ENCODE results near the gene CATSPER4. TPM values are rescaled to one million over a fixed set of nuclear protein-coding genes. Genes with fewer than 3 reads are reported as not detected.
A peak's percentile ranks its signal among the peaks of the same experiment; 100 is the strongest.

The CATSPER4 gene
- total RNA-seq, 1 donor from 2014 or later = 0.04 TPM

GRCh38 chr1:26175346-26175745, 15.1 kb upstream of the CATSPER4 start:
- DNase-seq (ENCODE audit: low read depth) = no peak
- no peaks in the 10 kb centered on the region for H3K36me3 ChIP-seq (ENCODE audit: control insufficient read depth, insufficient read depth, low read length)
- TF ChIP-seq, protein P1, sequence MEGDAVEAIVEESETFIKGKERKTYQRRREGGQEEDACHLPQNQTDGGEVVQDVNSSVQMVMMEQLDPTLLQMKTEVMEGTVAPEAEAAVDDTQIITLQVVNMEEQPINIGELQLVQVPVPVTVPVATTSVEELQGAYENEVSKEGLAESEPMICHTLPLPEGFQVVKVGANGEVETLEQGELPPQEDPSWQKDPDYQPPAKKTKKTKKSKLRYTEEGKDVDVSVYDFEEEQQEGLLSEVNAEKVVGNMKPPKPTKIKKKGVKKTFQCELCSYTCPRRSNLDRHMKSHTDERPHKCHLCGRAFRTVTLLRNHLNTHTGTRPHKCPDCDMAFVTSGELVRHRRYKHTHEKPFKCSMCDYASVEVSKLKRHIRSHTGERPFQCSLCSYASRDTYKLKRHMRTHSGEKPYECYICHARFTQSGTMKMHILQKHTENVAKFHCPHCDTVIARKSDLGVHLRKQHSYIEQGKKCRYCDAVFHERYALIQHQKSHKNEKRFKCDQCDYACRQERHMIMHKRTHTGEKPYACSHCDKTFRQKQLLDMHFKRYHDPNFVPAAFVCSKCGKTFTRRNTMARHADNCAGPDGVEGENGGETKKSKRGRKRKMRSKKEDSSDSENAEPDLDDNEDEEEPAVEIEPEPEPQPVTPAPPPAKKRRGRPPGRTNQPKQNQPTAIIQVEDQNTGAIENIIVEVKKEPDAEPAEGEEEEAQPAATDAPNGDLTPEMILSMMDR (IDR thresholded peaks at IDR 0.05; ENCODE audit: insufficient read depth, low read length, poor library complexity, severe bottlenecking) = no peak
- H3K27me3 ChIP-seq (ENCODE audit: control insufficient read depth, insufficient read depth, low read length) = no peaks in the 10 kb centered on the region
- H3K4me3 ChIP-seq (ENCODE audit: low read depth, low read length) = no peak overlapping the region

DNA sequence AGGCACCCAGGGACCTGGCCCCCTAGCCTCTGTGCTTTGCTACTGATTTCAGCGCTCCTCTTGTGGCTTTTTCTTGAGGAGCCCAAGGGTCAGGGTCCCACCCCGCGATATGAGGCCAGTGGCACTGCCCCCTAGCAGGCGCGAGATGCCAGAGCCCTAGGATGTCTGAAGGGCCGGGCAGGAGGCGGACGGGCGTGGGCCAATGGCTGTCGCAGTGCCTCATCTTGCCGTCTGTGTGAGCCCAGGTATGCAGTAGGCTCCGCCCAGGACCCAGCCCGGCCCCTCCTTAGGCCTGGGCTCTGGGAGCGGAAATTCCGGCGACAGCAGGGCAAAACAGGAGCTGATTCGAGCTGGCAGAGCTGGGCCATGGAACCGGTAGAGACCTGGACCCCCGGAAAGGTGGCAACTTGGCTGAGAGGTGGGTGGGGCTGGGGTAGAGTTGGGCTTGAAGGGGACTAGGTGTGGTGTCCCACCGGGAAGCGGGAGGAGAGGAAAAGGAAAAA, 13.2 kb upstream of the CATSPER4 start, which contains the start of gene CNKSR1:
Gene CNKSR1 (plus strand): TSS at position 310 of the 503 bp plus-strand sequence. CDS start 57 bp downstream, at position 367.
- no peaks in the 10 kb centered on the region for H3K36me3 ChIP-seq (ENCODE audit: control insufficient read depth, insufficient read depth, low read length)
- DNase-seq (ENCODE audit: low read depth) = no peak
- peak within 1 kb of the TSS; percentile 35 for H3K4me3 ChIP-seq (ENCODE audit: low read depth, low read length)
- H3K27me3 ChIP-seq (ENCODE audit: control insufficient read depth, insufficient read depth, low read length) = no peaks in the 10 kb centered on the region
- TF ChIP-seq, protein P1 (IDR thresholded peaks at IDR 0.05; ENCODE audit: insufficient read depth, low read length, poor library complexity, severe bottlenecking) = peak; percentile 12

DNA sequence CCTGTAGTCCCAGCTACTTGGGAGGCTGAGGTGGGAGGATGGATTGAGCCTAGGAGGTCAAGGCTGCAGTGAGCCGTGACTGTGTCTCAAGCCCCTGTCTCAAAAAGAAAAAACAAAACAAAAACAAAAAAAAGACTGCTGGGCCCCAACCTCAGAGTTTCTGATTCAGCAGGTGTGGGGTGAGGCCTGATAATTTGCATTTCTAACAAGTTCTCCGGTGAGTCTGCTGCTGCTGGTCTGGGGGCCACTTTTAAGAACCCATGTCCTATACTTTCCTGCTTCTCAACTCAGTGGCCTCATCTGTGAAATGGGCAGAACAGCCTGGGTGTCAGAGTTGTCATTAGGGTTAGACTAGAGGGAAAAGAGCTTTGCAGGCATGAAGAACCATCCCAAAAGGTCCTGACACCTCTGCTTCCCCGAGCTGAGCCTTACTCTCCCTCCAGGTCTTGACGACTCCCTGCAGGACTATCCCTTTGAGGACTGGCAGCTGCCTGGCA, 10.3 kb upstream of the CATSPER4 start:
- no peaks in the 10 kb centered on the region for H3K36me3 ChIP-seq (ENCODE audit: control insufficient read depth, insufficient read depth, low read length)
- H3K4me3 ChIP-seq (ENCODE audit: low read depth, low read length) = no peak overlapping the region

GRCh38 chr1:26181586-26182382, 8.6 kb upstream of the CATSPER4 start:
- peak; percentile 55 for DNase-seq (ENCODE audit: low read depth)
- TF ChIP-seq, protein P1 (IDR thresholded peaks at IDR 0.05; ENCODE audit: insufficient read depth, low read length, poor library complexity, severe bottlenecking) = no peak
- Histone ChIP-seq H3K27me3 (ENCODE audit: control insufficient read depth, insufficient read depth, low read length) (no peaks in the 10 kb centered on the region), H3K4me3 (ENCODE audit: low read depth, low read length) (no peak overlapping the region), H3K36me3 (ENCODE audit: control insufficient read depth, insufficient read depth, low read length) (no peaks in the 10 kb centered on the region)

More for the DNA sequence above, 10.3 kb upstream of the CATSPER4 start:
- no peak for DNase-seq (ENCODE audit: low read depth)
- TF ChIP-seq, protein P1 (IDR thresholded peaks at IDR 0.05; ENCODE audit: insufficient read depth, low read length, poor library complexity, severe bottlenecking) = no peak
- no peaks in the 10 kb centered on the region for H3K27me3 ChIP-seq (ENCODE audit: control insufficient read depth, insufficient read depth, low read length)

GRCh38 chr1:26182383-26182696, 8.1 kb upstream of the CATSPER4 start:
- Histone ChIP-seq H3K36me3 (ENCODE audit: control insufficient read depth, insufficient read depth, low read length) (no peaks in the 10 kb centered on the region), H3K4me3 (ENCODE audit: low read depth, low read length) (no peak overlapping the region), H3K27me3 (ENCODE audit: control insufficient read depth, insufficient read depth, low read length) (no peaks in the 10 kb centered on the region)
- TF ChIP-seq, protein P1 (IDR thresholded peaks at IDR 0.05; ENCODE audit: insufficient read depth, low read length, poor library complexity, severe bottlenecking) = no peak
- no peak for DNase-seq (ENCODE audit: low read depth)
